Ureter (tissue), 1 donor: Measurements from ENCODE around the gene MKRN2. TPM values are rescaled to one million over a fixed set of nuclear protein-coding genes. Genes with fewer than 3 reads are reported as not detected.
"Not testable (repeated sequence)": the region's sequence is repeated elsewhere in the genome, so short reads cannot be mapped to it uniquely, and the experiment has no call there.

Experiments
- DNase-seq: peaks from one replicate; pipeline ENCODE4 v3.0.0-alpha.2; 2020; ENCODE audit warnings: low spot score
- total RNA-seq: library from RNA; stranded (reverse); gene quantifications from one replicate; pipeline ENCODE4 v1.2.4, GENCODE V29; 2023
- donor health status: DM: yes; HTN: yes; CAD: no.

Gene MKRN2
- total RNA-seq, 1 donor from 2014 or later, result 24.5 TPM

- DNase-seq, result no peak
Observed at GRCh38 chr3:12588039-12589009, 31.4 kb downstream of the MKRN2 start.

DNA sequence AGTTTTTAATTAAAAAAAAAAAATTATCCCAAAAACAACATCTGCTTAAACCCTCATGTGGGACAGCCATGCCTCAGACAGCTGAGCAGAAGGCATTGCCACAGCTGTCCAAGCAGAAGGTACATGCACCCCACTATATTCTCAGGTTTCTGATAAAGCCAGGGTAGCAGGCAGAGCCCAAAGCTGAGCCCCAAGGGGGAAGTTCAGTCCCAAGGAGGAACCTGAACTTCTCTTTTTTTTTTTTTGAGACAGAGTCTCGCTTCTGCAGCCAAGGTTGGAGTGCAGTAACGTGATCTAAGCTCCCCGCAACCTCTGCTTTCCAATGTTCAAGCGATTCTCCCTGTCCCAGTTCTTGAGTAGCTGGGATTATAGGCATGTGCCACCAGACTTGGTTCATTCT, 33.2 kb downstream of the MKRN2 start:
- no peak for DNase-seq

- DNase-seq, result no peak
Observed at GRCh38 chr3:12591456-12591855, 34.6 kb downstream of the MKRN2 start.

- no peak for DNase-seq
Observed at GRCh38 chr3:12591997-12592715, 35.3 kb downstream of the MKRN2 start.

GRCh38 chr3:12593473-12593872, 36.6 kb downstream of the MKRN2 start:
- DNase-seq, result no peak

GRCh38 chr3:12598890-12599289, 42.0 kb downstream of the MKRN2 start:
- no peak for DNase-seq

DNA sequence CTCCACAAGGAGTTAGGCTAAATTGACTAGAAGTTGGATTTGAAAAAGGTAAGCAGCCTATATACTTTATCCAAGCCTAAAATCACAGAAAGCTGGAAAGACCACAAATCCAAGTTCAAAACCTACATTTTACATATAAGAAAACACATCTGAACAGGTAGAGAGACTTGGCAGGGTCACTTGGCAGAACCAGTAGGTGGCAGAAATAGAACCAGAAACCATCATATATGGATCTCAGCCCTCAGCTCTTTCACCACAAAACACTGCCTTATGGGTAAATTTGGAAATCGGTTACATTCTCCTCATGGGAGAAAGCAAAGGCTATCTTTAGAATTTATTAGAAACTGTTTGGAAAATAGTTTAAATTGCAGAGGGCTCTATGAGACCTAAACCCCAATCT, 44.2 kb downstream of the MKRN2 start:
- no peak for DNase-seq

DNA sequence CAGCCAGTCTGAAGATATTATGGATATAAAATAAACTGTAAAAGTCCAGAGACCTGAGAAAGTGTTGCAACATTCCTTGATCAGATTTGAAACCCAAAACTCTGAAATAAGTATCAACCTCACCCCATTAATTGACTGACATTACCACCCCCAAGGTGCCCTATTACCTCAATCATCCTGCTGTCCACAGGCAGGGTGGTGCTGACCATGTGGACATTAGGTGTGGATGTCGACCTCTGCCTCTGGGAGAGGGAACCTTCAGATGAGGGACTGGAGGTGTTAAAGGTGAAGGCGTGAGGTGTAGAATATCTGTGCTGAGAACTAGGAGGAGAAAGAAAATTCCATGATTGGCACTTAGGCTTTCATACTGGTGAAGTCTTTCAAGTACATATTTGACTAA, 47.1 kb downstream of the MKRN2 start:
- DNase-seq, result no peak

GRCh38 chr3:12608376-12608775, 51.5 kb downstream of the MKRN2 start:
- DNase-seq, result no peak

DNA sequence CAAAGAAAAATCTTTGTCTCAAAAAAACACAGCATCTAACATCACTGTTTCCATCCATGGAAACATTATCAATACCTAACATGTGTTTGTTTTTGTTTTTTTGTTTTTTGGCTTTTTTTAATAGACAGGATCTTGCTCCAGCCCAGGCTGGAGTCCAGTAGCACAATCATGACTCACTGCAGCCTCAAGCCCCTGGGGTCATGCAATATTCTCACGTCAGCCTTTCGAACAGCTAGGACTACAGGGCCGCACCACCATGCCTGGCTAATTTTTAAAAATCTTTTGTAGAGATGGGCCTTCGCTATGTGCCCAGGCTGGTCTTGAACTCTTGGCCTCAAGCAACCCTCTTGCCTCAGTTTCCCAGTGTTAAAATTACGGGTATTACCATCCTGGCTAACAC, 54.2 kb downstream of the MKRN2 start:
- DNase-seq, result no peak

DNA sequence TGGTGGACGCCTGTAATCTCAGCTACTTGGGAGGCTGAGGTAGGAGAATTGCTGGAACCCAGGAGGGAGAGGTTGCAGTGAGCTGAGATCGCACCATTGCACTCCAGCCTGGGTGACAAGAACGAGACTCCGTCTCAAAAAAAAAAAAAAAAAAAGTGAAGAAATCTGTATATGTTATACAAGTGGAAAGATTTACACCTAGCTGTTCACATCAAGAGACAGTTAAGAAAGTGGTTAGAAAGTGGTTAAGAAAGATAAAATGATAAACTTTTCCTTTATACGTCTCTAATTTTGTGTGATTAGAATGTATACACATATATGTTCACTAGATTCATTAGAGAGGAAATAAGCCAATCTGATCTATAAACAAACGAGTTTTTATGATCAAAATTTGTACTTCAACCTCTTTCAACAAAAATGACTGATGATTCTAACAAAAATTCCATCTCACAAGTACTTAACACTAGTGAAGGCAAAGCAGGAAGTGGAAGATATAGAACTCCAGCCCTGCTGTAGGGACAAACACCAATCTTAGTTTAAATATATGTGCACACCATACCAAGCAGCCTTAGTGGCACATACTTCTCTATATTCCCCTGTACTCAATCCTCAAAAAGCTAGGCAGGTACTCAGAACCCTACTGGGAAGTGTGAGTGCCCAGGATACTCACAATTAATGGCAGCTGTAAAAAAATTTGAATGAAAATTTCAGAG, 55.8 kb downstream of the MKRN2 start:
- no peak for DNase-seq

DNA sequence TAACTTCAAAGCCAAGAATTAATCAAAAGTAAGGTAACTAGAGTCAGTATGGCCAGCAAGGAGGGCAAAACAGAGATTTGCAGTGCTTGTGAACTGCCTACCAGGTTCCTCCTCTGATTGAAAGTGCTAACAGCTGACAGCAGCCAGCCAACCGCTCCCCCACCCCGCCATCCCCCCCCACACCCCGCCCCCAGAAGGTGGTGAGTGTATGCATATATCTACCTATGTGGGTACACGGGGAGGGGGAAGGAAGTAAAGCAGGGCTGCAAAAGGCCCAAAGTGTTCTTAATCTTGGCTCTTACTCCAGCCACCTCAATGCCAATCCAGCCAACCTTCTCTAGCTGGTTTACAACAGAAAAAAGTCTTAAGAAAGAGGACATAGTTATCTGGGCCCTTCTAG, 56.4 kb downstream of the MKRN2 start:
- no peak for DNase-seq

DNA sequence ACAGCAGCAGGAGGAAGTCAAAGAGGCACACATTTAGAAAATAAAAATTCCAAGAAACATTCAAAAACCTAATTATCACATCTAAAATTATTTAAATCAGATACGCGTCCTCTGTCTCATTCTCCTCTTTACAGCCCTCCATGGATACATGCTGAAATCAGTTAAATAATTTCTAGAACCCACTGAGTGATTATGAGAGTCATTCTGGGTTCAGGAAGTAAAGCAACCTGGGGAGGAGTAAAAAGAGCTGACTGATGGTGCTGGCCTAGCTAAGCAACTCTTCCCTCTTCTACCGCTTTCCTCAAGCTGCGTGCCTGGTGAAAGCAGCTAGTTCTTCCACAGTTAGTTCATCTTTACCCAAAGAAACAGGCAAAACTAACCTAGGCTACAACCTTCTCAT, 58.4 kb downstream of the MKRN2 start:
- DNase-seq, result no peak

- no peak for DNase-seq
Observed at GRCh38 chr3:12618426-12618825, 61.5 kb downstream of the MKRN2 start.

DNA sequence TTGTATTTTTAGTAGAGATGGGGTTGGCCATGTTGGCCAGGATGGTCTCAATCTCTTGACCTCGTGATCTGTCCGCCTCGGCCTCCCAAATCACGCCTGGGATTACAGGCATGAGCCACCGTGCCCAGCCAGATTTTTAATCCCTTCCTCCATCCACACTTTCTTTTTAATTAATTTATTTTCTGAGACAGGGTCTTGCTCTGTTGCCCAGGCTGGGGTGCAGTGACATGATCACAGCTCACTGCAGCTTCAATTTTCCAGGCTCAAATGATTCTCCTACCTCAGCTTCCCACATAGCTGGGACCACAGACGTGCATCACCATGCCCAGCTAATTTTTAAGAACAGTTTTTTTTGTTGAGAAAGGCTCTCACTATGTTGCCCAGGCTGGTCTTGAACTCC, 63.4 kb downstream of the MKRN2 start:
- DNase-seq, result no peak

DNA sequence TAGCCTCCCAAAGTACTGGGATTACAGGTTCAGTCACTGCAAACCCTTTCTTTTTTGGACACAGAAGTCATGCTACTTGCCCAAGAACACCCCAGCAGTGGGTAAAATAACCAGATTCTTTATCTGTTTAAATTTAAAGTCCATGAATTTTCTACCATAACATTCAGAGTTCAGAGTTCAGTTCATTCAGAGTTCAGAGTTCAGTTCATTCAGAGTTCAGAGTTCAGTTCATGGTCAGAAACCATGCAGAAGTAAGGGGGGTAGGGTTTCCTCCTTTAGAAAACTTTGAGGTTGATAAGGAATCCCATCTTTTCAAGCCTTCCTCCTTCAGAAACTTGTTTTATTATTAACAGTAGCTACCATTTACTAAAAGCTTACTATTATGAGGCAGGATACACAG, 63.8 kb downstream of the MKRN2 start:
- no peak for DNase-seq

DNA sequence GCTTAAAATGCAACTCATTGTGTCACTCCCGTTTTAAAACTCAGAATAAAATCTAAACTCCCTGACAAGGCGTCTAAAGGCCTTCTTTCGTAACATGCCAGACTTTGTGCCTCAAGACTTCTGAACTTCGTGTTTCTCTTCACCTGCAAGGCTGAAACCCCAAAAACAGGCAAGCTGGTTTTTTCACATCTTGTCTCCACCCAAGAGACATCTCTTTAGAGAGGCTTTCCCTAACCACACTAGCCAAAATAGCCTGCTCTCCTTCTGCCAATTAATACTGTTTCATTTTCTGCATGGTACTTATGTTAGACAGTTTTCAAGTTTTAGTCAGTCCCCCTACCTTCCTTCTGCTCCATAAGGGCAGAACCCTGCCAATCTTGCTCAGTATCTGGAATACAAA, 65.4 kb downstream of the MKRN2 start:
- no peak for DNase-seq

- no peak for DNase-seq
Observed at GRCh38 chr3:12624056-12624455, 67.2 kb downstream of the MKRN2 start.

- not testable (repeated sequence) for DNase-seq
Observed at GRCh38 chr3:12624964-12625363, 68.1 kb downstream of the MKRN2 start.

DNA sequence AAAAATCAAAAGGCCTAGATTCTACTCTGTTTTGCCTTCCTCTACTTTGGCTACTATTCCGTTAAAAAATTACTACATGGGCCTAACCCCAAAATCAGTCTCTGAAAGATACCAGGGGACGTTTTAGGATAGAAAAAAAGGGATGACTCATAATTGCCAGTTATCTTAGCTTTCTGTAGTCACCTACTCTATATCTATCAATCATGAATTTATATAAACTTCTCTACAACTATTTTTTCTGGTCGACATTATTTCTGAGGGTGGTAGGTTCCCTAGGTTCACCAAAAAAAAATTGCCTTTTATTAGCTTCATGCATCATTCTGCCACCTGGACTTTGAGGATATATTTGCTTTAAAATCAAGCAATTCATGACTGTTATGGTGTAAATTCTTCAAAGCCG, 70.5 kb downstream of the MKRN2 start:
- no peak for DNase-seq

DNA sequence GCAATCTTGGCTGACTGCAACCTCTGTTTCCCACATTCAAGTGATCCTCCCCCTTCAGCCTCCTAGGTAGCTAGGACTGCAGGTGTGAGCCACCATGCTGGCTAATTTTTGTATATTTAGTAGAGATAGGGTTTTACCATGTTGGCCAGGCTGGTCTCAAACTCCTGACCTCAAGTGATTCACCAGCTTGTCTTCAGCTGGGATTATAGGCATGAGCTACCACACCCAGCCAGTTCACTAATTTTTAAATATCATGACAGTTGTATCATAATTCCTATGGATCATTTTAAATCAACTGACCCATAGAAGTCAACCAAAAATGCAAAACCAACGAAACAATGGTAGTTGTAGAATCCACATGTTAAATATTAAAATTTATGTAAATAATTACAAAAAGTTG, 71.9 kb downstream of the MKRN2 start:
- no peak for DNase-seq

GRCh38 chr3:12629560-12629959, 72.7 kb downstream of the MKRN2 start:
- DNase-seq, result no peak
